Peyer's patch (tissue), 4 donors: ENCODE measurements around the gene DOCK6.

Experiments used
- CTCF ChIP-seq, 6 experiments: fragments of 450-650 bp in 4 of 6; fragments of 200-600 bp in 2 of 6; sonication (generic) in 1 of 6; IDR thresholded peaks; one replicate each; pipeline ENCODE4 v1.5.1; 2017 to 2019; ENCODE audit warnings: antibody characterized with exemption in 6 of 6, mild to moderate bottlenecking in 3 of 6, moderate library complexity in 1 of 6
- POLR2A ChIP-seq, 2 donors: fragments of 450-650 bp; IDR thresholded peaks; one replicate each; pipeline ENCODE4 v1.5.1; 2017; ENCODE audit warnings: antibody characterized with exemption in 2 of 2, mild to moderate bottlenecking in 2 of 2, moderate library complexity in 2 of 2

DNA sequence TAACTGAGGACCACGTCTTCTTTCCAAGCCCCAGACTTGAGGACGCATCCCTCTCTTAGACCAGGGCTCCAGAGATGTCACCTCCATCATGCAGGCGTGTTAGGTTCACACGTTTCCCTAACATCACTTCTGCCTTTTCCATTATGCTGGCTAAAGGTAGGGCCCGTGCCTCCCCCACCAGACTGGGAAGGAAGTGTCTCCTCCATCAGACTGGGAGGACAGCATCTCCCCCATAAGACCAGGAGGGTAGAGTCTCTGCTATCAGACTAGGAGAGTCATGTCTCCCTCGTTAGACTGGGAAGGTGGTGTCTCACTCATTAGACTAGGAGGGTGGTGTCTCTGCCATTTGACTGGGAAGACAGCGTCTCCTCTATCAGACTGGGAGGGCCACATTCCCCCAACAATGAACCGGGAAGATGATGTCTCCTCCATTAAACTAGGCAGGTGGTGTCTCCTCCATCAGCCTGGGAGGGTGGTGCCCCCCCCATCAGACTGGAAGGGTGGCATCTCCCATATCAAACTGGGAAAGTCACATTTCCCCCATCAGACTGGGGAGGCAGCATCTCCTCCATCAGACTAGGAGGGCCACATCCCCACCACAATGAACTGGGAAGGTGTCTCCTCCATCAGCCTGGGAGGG is 88.7 kb downstream of the DOCK6 start:
- TF ChIP-seq CTCF (IDR thresholded peaks at IDR 0.05), result no peak
- TF ChIP-seq POLR2A (IDR thresholded peaks at IDR 0.05), result no peak
